GM23248 (cell line): Measurements from ENCODE around the gene MGAT4C.

ENCODE experiments used
- EZH2 ChIP-seq: fragments of 200-600 bp; sonication (generic); IDR thresholded peaks from 2 replicates; pipeline ENCODE4 v1.6.1; 2018; ENCODE audit warnings: antibody characterized with exemption, mild to moderate bottlenecking; ENCODE audit not compliant: insufficient read depth, poor library complexity, severe bottlenecking
- EZH2phosphoT487 ChIP-seq: fragments of 200-600 bp; sonication (generic); IDR thresholded peaks from 2 replicates; pipeline ENCODE4 v1.6.1; 2018; ENCODE audit warnings: antibody characterized with exemption, moderate library complexity, mild to moderate bottlenecking, low read depth; ENCODE audit not compliant: insufficient read depth

DNA sequence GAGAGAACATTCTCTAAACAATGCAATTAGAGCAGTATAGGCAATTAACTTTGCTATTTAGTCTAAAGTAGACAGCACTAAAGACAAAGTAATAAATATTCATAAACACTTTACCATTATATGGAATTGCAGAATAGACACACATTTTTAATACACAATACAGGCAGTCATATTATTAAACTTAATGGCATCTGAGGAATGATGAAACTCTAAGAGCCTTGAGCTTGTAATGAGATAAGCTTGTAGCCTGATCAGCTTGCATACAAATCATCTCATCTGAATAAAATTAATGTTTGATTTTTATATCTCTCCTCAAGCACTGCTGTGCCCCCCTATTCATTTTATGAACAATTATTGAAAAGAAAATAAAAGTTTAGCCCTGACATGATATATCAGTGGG is 107.6 kb downstream of the MGAT4C start:
- no peak for TF ChIP-seq EZH2phosphoT487
- TF ChIP-seq EZH2: no peak
